H1 (cell line): ENCODE data around the gene RPL18A. TPM values are rescaled to one million over a fixed set of nuclear protein-coding genes. Genes with fewer than 3 reads are reported as not detected.

Experiments
- EGR1 ChIP-seq: IDR thresholded peaks from 2 replicates; pipeline ENCODE4 v1.6.1; 2011; ENCODE audit warnings: low read depth, low read length, borderline replicate concordance
- HDAC2 ChIP-seq, 2 experiments: fragments of 300-600 bp in 1 of 2; sonication (generic) in 1 of 2; IDR thresholded peaks; 2 replicates each; pipeline ENCODE4 v1.6.1; 2011 to 2012; ENCODE audit warnings: low read depth in 2 of 2, low read length in 2 of 2, mild to moderate bottlenecking in 2 of 2, moderate library complexity in 2 of 2, borderline replicate concordance in 1 of 2, inconsistent platforms in 1 of 2
- JUN ChIP-seq: IDR thresholded peaks from 2 replicates; pipeline ENCODE4 v1.6.1; 2011; ENCODE audit warnings: low read depth, mild to moderate bottlenecking, improper control_type of control experiment, low read length
- MAFK ChIP-seq: IDR thresholded peaks from 2 replicates; pipeline ENCODE4 v1.6.1; 2012; ENCODE audit warnings: low read depth, mild to moderate bottlenecking, improper control_type of control experiment, low read length
- POU5F1 ChIP-seq: IDR thresholded peaks from 2 replicates; pipeline ENCODE4 v1.6.1; 2011; ENCODE audit warnings: low read depth, mild to moderate bottlenecking, low read length, moderate library complexity
- SAP30 ChIP-seq: fragments of 300-600 bp; sonication (generic); IDR thresholded peaks from 2 replicates; pipeline ENCODE4 v1.7.1; 2012; ENCODE audit warnings: low read length, moderate library complexity, mild to moderate bottlenecking, inconsistent platforms; ENCODE audit not compliant: insufficient read depth, insufficient replicate concordance
- SIN3A ChIP-seq, 2 experiments: IDR thresholded peaks in 1 of 2; conservative IDR thresholded peaks in 1 of 2; 2 replicates each; pipeline ENCODE4 v1.6.1; 2011 to 2012; ENCODE audit warnings: low read length in 2 of 2, improper control_type of control experiment in 1 of 2, low read depth in 1 of 2, mild to moderate bottlenecking in 1 of 2
- SIRT6 ChIP-seq: IDR thresholded peaks from one replicate; pipeline ENCODE4 v1.7.1; 2012; ENCODE audit warnings: low read length, inconsistent platforms
- SP4 ChIP-seq: IDR thresholded peaks from 2 replicates; pipeline ENCODE4 v1.6.1; 2012; ENCODE audit warnings: low read length, inconsistent platforms
- SRF ChIP-seq: IDR thresholded peaks from 2 replicates; pipeline ENCODE4 v1.6.1; 2011; ENCODE audit warnings: mild to moderate bottlenecking, low read depth, low read length, moderate library complexity
- polyA plus RNA-seq, 7 experiments: library from polyadenylated mRNA; depleted of rRNA in 3 of 7; stranded (reverse) in 5 of 7; unstranded in 2 of 7; fragments of >200 nt in 5 of 7; fragments of 200-250 nt in 2 of 7; gene quantifications; 1 replicate in 5 of 7; 2 replicates in 1 of 7; 4 replicates in 1 of 7; pipeline versions ENCODE4 v1.2.1 to v1.2.3, GENCODE V29; 2011 to 2013; ENCODE audit warnings: missing spikeins in 2 of 7, mixed read lengths in 2 of 7
- total RNA-seq: library from RNA; stranded (reverse); fragmentation: NEBNext Ultra II Directional; extraction: Animal tissue kit (Norgen Biotek cat#: 25700); gene quantifications from 2 replicates; pipeline ENCODE4 v1.2.1, GENCODE V29; 2021
- TF ChIP-seq, protein P1 (sequence below): fragments of 300-600 bp; sonication (generic); IDR thresholded peaks from 2 replicates; pipeline ENCODE4 v1.7.1; 2012; ENCODE audit warnings: low read length, moderate library complexity, mild to moderate bottlenecking, inconsistent platforms; ENCODE audit not compliant: insufficient replicate concordance

Gene RPL18A
- total and polyA plus RNA-seq, 2 of the 8 experiments (the other 6 are each of a cell fraction or from before 2014, with no cell fraction given), result 2,749 to 3,938 TPM

DNA sequence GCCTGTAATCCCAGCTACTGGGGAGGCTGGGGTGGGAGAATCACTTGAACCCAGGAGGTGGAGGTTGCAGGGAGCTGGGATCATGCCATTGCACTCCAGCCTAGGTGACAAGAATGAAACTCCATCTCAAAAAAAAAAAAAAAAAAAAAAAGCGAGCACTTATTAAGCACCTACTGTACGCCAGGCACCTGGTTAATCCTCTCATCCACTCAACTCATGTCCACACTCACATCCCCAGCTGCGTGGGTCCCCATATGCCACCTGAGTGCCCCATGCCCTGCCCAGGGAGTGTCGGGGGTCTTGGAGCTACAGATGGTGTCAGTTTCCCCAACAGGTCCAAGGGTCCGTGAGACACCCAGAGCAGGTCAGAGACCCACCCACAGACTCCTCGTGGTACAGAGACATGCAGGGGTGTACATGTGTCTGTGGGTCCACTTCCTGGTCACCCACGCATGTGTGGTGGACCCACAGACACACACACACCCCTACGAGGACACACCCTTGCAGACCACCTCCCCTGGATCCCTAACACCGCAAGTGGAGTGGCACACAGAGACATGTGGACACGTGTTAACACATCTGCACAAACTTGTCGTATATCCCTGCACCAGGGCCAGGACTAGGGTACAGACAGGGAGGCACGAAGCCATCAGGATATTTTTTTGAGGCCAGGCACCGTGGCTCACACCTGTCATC lies 41.9 kb upstream of the RPL18A start (continued):
- TF ChIP-seq, protein P1, sequence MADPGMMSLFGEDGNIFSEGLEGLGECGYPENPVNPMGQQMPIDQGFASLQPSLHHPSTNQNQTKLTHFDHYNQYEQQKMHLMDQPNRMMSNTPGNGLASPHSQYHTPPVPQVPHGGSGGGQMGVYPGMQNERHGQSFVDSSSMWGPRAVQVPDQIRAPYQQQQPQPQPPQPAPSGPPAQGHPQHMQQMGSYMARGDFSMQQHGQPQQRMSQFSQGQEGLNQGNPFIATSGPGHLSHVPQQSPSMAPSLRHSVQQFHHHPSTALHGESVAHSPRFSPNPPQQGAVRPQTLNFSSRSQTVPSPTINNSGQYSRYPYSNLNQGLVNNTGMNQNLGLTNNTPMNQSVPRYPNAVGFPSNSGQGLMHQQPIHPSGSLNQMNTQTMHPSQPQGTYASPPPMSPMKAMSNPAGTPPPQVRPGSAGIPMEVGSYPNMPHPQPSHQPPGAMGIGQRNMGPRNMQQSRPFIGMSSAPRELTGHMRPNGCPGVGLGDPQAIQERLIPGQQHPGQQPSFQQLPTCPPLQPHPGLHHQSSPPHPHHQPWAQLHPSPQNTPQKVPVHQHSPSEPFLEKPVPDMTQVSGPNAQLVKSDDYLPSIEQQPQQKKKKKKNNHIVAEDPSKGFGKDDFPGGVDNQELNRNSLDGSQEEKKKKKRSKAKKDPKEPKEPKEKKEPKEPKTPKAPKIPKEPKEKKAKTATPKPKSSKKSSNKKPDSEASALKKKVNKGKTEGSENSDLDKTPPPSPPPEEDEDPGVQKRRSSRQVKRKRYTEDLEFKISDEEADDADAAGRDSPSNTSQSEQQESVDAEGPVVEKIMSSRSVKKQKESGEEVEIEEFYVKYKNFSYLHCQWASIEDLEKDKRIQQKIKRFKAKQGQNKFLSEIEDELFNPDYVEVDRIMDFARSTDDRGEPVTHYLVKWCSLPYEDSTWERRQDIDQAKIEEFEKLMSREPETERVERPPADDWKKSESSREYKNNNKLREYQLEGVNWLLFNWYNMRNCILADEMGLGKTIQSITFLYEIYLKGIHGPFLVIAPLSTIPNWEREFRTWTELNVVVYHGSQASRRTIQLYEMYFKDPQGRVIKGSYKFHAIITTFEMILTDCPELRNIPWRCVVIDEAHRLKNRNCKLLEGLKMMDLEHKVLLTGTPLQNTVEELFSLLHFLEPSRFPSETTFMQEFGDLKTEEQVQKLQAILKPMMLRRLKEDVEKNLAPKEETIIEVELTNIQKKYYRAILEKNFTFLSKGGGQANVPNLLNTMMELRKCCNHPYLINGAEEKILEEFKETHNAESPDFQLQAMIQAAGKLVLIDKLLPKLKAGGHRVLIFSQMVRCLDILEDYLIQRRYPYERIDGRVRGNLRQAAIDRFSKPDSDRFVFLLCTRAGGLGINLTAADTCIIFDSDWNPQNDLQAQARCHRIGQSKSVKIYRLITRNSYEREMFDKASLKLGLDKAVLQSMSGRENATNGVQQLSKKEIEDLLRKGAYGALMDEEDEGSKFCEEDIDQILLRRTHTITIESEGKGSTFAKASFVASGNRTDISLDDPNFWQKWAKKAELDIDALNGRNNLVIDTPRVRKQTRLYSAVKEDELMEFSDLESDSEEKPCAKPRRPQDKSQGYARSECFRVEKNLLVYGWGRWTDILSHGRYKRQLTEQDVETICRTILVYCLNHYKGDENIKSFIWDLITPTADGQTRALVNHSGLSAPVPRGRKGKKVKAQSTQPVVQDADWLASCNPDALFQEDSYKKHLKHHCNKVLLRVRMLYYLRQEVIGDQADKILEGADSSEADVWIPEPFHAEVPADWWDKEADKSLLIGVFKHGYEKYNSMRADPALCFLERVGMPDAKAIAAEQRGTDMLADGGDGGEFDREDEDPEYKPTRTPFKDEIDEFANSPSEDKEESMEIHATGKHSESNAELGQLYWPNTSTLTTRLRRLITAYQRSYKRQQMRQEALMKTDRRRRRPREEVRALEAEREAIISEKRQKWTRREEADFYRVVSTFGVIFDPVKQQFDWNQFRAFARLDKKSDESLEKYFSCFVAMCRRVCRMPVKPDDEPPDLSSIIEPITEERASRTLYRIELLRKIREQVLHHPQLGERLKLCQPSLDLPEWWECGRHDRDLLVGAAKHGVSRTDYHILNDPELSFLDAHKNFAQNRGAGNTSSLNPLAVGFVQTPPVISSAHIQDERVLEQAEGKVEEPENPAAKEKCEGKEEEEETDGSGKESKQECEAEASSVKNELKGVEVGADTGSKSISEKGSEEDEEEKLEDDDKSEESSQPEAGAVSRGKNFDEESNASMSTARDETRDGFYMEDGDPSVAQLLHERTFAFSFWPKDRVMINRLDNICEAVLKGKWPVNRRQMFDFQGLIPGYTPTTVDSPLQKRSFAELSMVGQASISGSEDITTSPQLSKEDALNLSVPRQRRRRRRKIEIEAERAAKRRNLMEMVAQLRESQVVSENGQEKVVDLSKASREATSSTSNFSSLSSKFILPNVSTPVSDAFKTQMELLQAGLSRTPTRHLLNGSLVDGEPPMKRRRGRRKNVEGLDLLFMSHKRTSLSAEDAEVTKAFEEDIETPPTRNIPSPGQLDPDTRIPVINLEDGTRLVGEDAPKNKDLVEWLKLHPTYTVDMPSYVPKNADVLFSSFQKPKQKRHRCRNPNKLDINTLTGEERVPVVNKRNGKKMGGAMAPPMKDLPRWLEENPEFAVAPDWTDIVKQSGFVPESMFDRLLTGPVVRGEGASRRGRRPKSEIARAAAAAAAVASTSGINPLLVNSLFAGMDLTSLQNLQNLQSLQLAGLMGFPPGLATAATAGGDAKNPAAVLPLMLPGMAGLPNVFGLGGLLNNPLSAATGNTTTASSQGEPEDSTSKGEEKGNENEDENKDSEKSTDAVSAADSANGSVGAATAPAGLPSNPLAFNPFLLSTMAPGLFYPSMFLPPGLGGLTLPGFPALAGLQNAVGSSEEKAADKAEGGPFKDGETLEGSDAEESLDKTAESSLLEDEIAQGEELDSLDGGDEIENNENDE, result no peak
- no peak for TF ChIP-seq MAFK
- TF ChIP-seq SP4, result no peak
- TF ChIP-seq JUN, result no peak
- no peak for TF ChIP-seq EGR1
- TF ChIP-seq POU5F1, result no peak
- TF ChIP-seq HDAC2 (IDR thresholded peaks at IDR 0.05; ENCODE audit: borderline replicate concordance in 1 of 2, low read depth in 2 of 2, low read length in 2 of 2), result no peak
- no peak for TF ChIP-seq SIRT6
- no peak for TF ChIP-seq SRF
- TF ChIP-seq SAP30, result no peak
- no peak for TF ChIP-seq SIN3A (conservative IDR thresholded peaks at IDR 0.05 in 1 of 2, IDR thresholded peaks at IDR 0.05 in 1 of 2; ENCODE audit: low read depth in 1 of 2, low read length in 2 of 2)
